OCI-LY1 (cell line): ENCODE results near the gene HGFAC.

Experiments
- EZH2 ChIP-seq: fragments of 200-600 bp; sonication (generic), shearing (Covaris generic); IDR thresholded peaks from 2 replicates; pipeline ENCODE4 v1.8.0; 2017; ENCODE audit warnings: borderline replicate concordance, mixed run types, mild to moderate bottlenecking, antibody characterized with exemption, low read length, moderate library complexity, mixed read lengths
- TF ChIP-seq, protein P1 (sequence below): fragments of 200-600 bp; sonication (generic), shearing (Covaris generic); IDR thresholded peaks from 2 replicates; pipeline ENCODE4 v1.5.1; 2017; ENCODE audit warnings: mild to moderate bottlenecking, antibody characterized with exemption, low read length, moderate library complexity, mixed read lengths

DNA sequence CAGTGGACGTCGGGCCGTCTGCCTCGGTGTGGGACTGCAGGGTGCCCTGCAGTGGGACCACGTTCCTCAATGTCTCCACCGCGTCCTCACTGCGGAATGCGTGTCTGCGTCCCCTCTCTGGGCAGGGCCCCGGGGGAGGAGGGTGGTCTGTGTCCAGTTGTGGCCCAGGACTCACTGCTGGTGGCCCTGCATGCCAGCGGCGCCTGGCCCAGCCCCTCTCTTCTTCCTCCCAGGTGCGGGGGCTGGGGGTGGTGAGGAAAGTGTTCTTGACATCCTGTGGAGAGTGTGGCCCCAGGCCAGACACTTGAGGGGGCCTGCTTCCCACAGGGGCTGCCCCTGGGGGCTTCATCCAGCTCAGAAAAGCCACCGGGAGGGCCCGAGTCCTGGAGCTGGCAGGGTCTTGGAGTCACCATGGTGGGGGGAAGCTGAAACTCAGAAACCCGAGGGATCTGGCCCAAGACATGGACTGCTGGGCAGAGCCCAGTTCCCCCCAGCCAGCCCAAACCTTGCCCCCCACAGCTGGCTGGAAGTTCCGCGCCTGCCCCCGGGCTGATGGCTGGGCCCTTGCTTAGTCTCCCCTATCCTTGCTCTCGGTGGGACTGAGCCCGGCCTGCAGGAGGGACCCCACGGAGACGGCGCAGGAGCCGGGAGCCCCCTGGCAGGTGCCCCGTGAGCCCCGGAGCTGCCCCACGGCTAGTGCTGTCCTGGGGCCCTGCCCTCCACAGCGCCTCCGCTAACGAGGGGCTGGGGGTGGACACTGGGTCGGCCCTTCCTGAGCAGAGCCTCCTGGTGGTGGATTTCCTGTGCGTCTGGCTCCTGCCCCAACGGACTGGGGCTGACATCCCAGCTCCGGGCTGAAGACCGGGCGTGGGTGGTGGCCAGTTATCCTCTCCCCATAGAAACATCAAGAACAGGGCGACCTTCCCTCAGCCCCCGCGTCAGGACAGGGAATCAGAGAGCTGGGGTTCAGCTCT, 24.2 kb downstream of the HGFAC start:
- TF ChIP-seq, protein P1, sequence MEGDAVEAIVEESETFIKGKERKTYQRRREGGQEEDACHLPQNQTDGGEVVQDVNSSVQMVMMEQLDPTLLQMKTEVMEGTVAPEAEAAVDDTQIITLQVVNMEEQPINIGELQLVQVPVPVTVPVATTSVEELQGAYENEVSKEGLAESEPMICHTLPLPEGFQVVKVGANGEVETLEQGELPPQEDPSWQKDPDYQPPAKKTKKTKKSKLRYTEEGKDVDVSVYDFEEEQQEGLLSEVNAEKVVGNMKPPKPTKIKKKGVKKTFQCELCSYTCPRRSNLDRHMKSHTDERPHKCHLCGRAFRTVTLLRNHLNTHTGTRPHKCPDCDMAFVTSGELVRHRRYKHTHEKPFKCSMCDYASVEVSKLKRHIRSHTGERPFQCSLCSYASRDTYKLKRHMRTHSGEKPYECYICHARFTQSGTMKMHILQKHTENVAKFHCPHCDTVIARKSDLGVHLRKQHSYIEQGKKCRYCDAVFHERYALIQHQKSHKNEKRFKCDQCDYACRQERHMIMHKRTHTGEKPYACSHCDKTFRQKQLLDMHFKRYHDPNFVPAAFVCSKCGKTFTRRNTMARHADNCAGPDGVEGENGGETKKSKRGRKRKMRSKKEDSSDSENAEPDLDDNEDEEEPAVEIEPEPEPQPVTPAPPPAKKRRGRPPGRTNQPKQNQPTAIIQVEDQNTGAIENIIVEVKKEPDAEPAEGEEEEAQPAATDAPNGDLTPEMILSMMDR = no peak
- TF ChIP-seq EZH2 = no peak
